ENCODE data around the gene RUNDC3A.

- TF ChIP-seq POLR2A (IDR thresholded peaks at IDR 0.05; ENCODE audit: low read depth, low read length) (no peak), TAF1 (IDR thresholded peaks at IDR 0.05; ENCODE audit: low read depth, low read length) (no peak), POLR2AphosphoS5 (IDR thresholded peaks at IDR 0.05; ENCODE audit: low read depth, low read length) (no peak), PAX5 (IDR thresholded peaks at IDR 0.05; ENCODE audit: insufficient read depth, low read length, severe bottlenecking) (no peak), SPI1 (IDR thresholded peaks at IDR 0.05; ENCODE audit: low read depth, low read length) (no peak)
Measured at GRCh38 chr17:44297975-44298374, 10.4 kb upstream of the RUNDC3A start.
